ENCODE data around the gene INPP5F. TPM values are rescaled to one million over a fixed set of nuclear protein-coding genes. Genes with fewer than 3 reads are reported as not detected.

Gene INPP5F
- total and polyA plus RNA-seq, 8 donors: 10.9 to 46.5 (median 40.5) TPM

- no peaks in the 10 kb centered on the region for H3K9me3 ChIP-seq
- ATAC-seq (peak; percentile 98), DNase-seq (no peak)
- peaks cover 12 to 14% of the 10 kb centered on the region in 2 donors for H3K4me1 ChIP-seq
- H3K27ac ChIP-seq: peak overlapping the region; percentile 42 to 59
- intact Hi-C loops (cut with DNase I): no loop called here
- H3K4me3 ChIP-seq: no peak overlapping the region
- no peaks in the 10 kb centered on the region for H3K27me3 ChIP-seq
- no peaks in the 10 kb centered on the region for H3K36me3 ChIP-seq
- TF ChIP-seq, protein P1, sequence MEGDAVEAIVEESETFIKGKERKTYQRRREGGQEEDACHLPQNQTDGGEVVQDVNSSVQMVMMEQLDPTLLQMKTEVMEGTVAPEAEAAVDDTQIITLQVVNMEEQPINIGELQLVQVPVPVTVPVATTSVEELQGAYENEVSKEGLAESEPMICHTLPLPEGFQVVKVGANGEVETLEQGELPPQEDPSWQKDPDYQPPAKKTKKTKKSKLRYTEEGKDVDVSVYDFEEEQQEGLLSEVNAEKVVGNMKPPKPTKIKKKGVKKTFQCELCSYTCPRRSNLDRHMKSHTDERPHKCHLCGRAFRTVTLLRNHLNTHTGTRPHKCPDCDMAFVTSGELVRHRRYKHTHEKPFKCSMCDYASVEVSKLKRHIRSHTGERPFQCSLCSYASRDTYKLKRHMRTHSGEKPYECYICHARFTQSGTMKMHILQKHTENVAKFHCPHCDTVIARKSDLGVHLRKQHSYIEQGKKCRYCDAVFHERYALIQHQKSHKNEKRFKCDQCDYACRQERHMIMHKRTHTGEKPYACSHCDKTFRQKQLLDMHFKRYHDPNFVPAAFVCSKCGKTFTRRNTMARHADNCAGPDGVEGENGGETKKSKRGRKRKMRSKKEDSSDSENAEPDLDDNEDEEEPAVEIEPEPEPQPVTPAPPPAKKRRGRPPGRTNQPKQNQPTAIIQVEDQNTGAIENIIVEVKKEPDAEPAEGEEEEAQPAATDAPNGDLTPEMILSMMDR (IDR thresholded peaks at IDR 0.05): no peak
Measured at GRCh38 chr10:119737823-119738222, 12.0 kb downstream of the INPP5F start.

- H3K4me3 ChIP-seq: no peak overlapping the region
Measured at GRCh38 chr10:119738962-119739361, 13.1 kb downstream of the INPP5F start.

DNA sequence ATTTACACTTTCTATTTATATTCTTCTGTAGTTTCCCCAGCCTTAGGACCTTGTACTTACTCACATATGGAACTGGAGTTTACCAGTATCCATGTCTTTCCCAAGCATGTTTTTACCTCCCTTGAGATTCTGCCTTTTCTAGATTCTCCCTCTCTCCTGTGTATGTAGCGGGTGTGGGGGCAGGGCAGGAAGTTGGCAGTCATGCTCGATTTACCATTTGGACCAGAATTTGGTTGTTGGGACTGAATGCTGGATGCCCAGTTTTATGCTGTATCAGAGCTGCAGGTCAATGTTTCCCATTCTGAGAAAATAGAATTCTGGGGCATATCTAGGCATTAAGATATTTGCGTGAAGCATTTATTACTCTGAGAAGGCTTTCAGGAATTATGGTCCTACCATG is 14.2 kb downstream of the INPP5F start:
- H3K27ac ChIP-seq: no peak overlapping the region
- no peak for DNase-seq
- no peaks in the 10 kb centered on the region for H3K36me3 ChIP-seq
- H3K9me3 ChIP-seq: no peaks in the 10 kb centered on the region
- H3K4me3 ChIP-seq: no peak overlapping the region
- H3K4me1 ChIP-seq: peaks cover 12 to 14% of the 10 kb centered on the region in 2 donors
- no peak for ATAC-seq
- TF ChIP-seq, protein P1 (IDR thresholded peaks at IDR 0.05): no peak
- intact Hi-C loops (cut with DNase I): loop anchor here in 1 of 2 donors (10.0 kb wide), 1 partner anchor 125 kb away; no protein-coding TSS in a partner anchor
- H3K27me3 ChIP-seq: no peaks in the 10 kb centered on the region

More at GRCh38 chr10:119738962-119739361, 13.1 kb downstream of the INPP5F start:
- H3K4me1 ChIP-seq: peaks cover 12 to 14% of the 10 kb centered on the region in 2 donors
- intact Hi-C loops (cut with DNase I): no loop called here
- TF ChIP-seq, protein P1 (IDR thresholded peaks at IDR 0.05): no peak
- H3K36me3 ChIP-seq: no peaks in the 10 kb centered on the region
- no peaks in the 10 kb centered on the region for H3K9me3 ChIP-seq
- H3K27me3 ChIP-seq: no peaks in the 10 kb centered on the region
- no peak for DNase-seq
- H3K27ac ChIP-seq: no peak overlapping the region
- no peak for ATAC-seq

DNA sequence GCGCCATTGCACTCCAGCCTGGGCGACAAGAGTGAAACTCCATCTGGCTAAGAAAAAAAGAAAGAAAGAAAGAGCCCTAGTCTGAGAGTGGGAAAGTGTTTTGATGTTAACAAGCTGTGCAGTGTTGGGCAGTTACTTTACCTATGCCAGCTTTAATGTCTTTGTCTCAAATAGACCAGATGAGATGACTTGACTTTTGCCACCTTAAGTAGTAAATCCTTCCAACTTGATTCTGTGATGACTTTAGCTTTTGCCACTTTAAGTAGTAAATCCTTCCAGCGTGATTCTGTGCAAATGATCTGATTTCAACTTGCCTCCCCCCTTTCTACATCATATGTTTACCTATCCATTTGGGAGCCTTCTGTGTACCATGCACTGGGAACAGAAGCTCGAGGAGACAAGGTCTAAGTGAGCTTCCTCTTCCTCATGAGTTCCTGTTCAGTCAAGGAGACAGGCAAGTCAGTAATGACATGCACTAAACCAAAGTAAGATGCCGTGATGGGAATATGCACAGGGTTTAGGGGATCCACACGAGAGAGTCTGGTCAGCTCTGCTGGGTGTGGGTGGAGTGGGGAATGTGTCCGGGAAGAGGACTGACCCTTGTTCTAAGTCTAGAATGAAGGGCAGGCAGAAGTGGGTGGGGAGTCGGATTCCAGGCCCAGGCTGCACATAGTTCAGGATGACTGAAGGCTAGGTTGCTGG is 17.2 kb downstream of the INPP5F start:
- intact Hi-C loops (cut with DNase I): loop anchor here in 1 of 2 donors (10.0 kb wide), 1 partner anchor 122 kb away; no protein-coding TSS in a partner anchor
- Histone ChIP-seq H3K36me3 (no peaks in the 10 kb centered on the region), H3K4me1 (peaks cover 2 to 5% of the 10 kb centered on the region in 2 donors), H3K4me3 (no peak overlapping the region), H3K27ac (no peak overlapping the region), H3K27me3 (no peaks in the 10 kb centered on the region), H3K9me3 (no peaks in the 10 kb centered on the region)
- DNase-seq: no peak
- ATAC-seq: no peak
- TF ChIP-seq, protein P1 (IDR thresholded peaks at IDR 0.05): no peak

DNA sequence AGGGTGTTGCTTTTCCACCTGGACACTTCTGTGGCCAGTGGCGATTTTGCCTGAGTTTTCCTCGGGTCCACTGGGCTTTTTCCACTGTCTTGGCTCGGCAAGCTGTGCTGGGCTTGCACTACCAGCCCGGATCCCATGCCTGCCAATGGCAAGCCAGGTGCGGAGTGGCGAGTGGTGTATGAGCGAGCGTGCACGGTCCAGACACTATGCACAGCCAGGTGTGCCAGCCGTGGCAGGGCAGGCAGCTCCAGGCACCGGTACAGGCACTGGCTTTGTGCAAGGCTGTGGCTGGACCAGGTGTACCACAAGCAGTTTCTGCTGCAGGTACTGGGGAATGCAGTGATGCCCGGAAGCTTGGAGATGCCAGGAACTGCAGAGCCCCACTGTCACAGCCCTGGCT is 22.1 kb downstream of the INPP5F start:
- H3K36me3 ChIP-seq: no peaks in the 10 kb centered on the region
- intact Hi-C loops (cut with DNase I): loop anchor here in 1 of 2 donors (10.0 kb wide), 1 partner anchor 117 kb away; no protein-coding TSS in a partner anchor
- no peak overlapping the region for H3K27ac ChIP-seq
- TF ChIP-seq, protein P1 (IDR thresholded peaks at IDR 0.05): no peak
- no peaks in the 10 kb centered on the region for H3K9me3 ChIP-seq
- no peak for DNase-seq
- no peaks in the 10 kb centered on the region for H3K27me3 ChIP-seq
- H3K4me3 ChIP-seq: no peak overlapping the region
- no peak for ATAC-seq
- H3K4me1 ChIP-seq: peaks cover 3 to 9% of the 10 kb centered on the region in 2 donors
